ENCODE measurements around the gene NUDT11. TPM values are rescaled to one million over a fixed set of nuclear protein-coding genes. Genes with fewer than 3 reads are reported as not detected.
"Not testable (repeated sequence)": the region's sequence is repeated elsewhere in the genome, so short reads cannot be mapped to it uniquely, and the experiment has no call there.

NUDT11 gene
- 50.5 TPM for polyA plus RNA-seq (2013, experiment 1 of 4)
- 48.3 TPM for polyA plus RNA-seq (2013, experiment 2 of 4)
- 42.8 TPM for polyA plus RNA-seq (2013, experiment 3 of 4)
- polyA plus RNA-seq (2013, experiment 4 of 4), result 44.9 TPM

DNA sequence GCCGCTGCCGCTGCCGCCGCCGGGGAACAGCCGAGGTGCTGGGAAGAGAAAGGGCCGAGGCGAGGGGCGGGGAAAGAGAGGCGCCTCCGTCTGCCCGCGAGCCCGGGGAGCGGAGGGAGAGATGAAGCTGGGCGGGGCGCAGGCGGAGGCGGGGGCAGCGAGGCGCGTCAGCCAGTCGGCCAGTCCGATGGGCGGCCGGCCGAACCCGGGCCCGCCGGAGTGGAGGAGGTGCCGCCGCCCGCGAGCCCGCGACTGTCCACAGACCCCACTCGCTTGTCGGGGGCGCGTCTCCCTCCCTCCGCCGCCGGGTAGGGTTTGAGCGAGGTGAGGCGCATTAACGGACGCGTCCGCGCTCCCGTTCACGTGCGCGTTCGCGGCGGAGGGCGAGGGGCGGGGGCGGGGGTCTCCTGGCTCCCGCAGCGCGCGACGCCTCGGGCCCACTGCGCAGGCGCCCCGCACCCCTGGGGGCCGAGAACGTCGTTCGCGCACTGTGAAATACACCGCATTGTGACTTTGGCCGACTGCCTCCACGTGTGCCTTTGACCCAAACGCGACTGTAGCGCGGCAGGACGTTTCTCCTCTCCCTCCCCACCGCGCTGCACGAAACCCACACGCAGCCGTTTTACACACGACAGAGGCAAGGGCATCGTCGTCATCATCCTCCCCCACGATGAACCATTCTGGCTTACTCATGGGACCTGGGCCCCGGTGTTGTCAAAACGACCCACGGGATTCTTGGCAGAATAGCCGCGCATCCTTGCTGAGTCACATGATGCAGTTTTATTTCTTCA is at the start of gene NUDT11:
TSS of gene NUDT11 (minus strand) at position 92 of the 791 bp plus-strand sequence. CDS start 148 bp downstream, outside the sequence.
- Histone ChIP-seq H3K36me3 (ENCODE audit: control insufficient read depth, insufficient read depth, low read length) (no peaks in the 10 kb centered on the region), H3K4me1 (ENCODE audit: control insufficient read depth, insufficient read depth, low read length) (no peaks in the 10 kb centered on the region), H3K27ac (ENCODE audit: insufficient read depth, low read depth, low read length, poor library complexity, severe bottlenecking) (peak within 1 kb of the TSS; percentile 36), H3K9me3 (ENCODE audit: control insufficient read depth, low read length) (no peaks in the 10 kb centered on the region), H3K4me3 (ENCODE audit: insufficient read depth, low read depth, low read length) (peak within 1 kb of the TSS; percentile 51), H3K27me3 (ENCODE audit: control insufficient read depth, insufficient read depth, low read length, poor library complexity, severe bottlenecking) (no peaks in the 10 kb centered on the region)
- 1% methylated on average over 94 to 96 of the region's 96 CpGs for WGBS, 2 experiments

DNA sequence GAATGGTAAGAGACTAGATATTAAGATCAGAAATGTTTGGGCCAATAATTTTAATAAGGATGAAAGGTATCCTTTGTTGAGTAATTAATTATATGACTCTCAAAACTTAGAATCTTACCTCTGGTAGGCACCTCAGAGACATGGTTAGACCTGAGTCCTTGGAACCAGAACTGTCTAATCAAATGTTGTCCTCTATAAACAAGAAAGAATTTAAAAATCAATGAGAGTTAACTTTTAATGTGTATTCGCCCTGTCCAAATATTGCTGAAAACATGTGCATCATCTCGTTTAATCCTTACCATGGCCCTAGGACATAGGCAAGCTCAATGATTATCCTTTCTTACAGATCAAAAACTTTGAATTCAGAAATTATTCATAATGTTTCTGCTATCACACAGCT is 24.0 kb upstream of the NUDT11 start:
- no peaks in the 10 kb centered on the region for H3K9me3 ChIP-seq (ENCODE audit: control insufficient read depth, low read length)
- no peaks in the 10 kb centered on the region for H3K36me3 ChIP-seq (ENCODE audit: control insufficient read depth, insufficient read depth, low read length)
- no peak overlapping the region for H3K27ac ChIP-seq (ENCODE audit: insufficient read depth, low read depth, low read length, poor library complexity, severe bottlenecking)
- 90% methylated on average over 2 of the region's 2 CpGs for WGBS, 2 experiments
- H3K4me3 ChIP-seq (ENCODE audit: insufficient read depth, low read depth, low read length), result no peak overlapping the region
- no peaks in the 10 kb centered on the region for H3K27me3 ChIP-seq (ENCODE audit: control insufficient read depth, insufficient read depth, low read length, poor library complexity, severe bottlenecking)
- no peaks in the 10 kb centered on the region for H3K4me1 ChIP-seq (ENCODE audit: control insufficient read depth, insufficient read depth, low read length)

- not testable (repeated sequence) for H3K4me1 ChIP-seq (ENCODE audit: control insufficient read depth, insufficient read depth, low read length); H3K36me3 ChIP-seq (ENCODE audit: control insufficient read depth, insufficient read depth, low read length); H3K27ac ChIP-seq (ENCODE audit: insufficient read depth, low read depth, low read length, poor library complexity, severe bottlenecking); H3K4me3 ChIP-seq (ENCODE audit: insufficient read depth, low read depth, low read length); H3K27me3 ChIP-seq (ENCODE audit: control insufficient read depth, insufficient read depth, low read length, poor library complexity, severe bottlenecking); H3K9me3 ChIP-seq (ENCODE audit: control insufficient read depth, low read length)
- WGBS, 2 experiments, result 100% methylated on average over 1 of the region's 2 CpGs; no CpG with 5 or more reads in 1 of the 2 experiments
Observed at GRCh38 chrX:51519131-51519530, 22.7 kb upstream of the NUDT11 start.

DNA sequence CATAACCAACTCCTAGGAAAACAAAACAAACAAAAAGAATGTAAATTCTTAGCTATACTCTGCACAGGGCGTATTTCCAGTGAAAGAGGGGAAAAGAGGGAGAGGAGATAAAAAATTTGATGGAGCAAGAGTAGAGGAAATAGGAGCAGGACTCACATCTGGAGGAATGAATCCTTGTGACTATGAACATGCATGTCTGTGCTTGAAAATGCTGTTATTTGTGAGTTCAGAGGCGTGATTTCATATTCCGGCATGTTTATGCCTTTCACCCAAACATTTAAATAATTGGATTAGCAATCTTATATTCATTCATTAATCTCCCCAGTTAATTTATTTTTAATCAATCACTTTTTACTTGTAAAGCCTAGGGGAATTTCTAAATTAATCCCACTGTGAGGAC is 11.2 kb upstream of the NUDT11 start:
- no peaks in the 10 kb centered on the region for H3K9me3 ChIP-seq (ENCODE audit: control insufficient read depth, low read length)
- 82 to 93% methylated on average over 1 to 2 of the region's 3 CpGs for WGBS, 2 experiments
- no peaks in the 10 kb centered on the region for H3K4me1 ChIP-seq (ENCODE audit: control insufficient read depth, insufficient read depth, low read length)
- no peak overlapping the region for H3K27ac ChIP-seq (ENCODE audit: insufficient read depth, low read depth, low read length, poor library complexity, severe bottlenecking)
- no peaks in the 10 kb centered on the region for H3K36me3 ChIP-seq (ENCODE audit: control insufficient read depth, insufficient read depth, low read length)
- H3K4me3 ChIP-seq (ENCODE audit: insufficient read depth, low read depth, low read length), result no peak overlapping the region
- no peaks in the 10 kb centered on the region for H3K27me3 ChIP-seq (ENCODE audit: control insufficient read depth, insufficient read depth, low read length, poor library complexity, severe bottlenecking)

GRCh38 chrX:51495701-51496488 is 497 bp downstream of the NUDT11 start:
- H3K4me3 ChIP-seq (ENCODE audit: insufficient read depth, low read depth, low read length), result peak overlapping the region; percentile 51
- not testable (repeated sequence) for H3K4me1 ChIP-seq (ENCODE audit: control insufficient read depth, insufficient read depth, low read length); H3K27me3 ChIP-seq (ENCODE audit: control insufficient read depth, insufficient read depth, low read length, poor library complexity, severe bottlenecking); H3K36me3 ChIP-seq (ENCODE audit: control insufficient read depth, insufficient read depth, low read length); H3K9me3 ChIP-seq (ENCODE audit: control insufficient read depth, low read length)
- WGBS, 2 experiments, result 0% methylated on average over 25 to 42 of the region's 60 CpGs
- H3K27ac ChIP-seq (ENCODE audit: insufficient read depth, low read depth, low read length, poor library complexity, severe bottlenecking), result peak overlapping the region; percentile 36

DNA sequence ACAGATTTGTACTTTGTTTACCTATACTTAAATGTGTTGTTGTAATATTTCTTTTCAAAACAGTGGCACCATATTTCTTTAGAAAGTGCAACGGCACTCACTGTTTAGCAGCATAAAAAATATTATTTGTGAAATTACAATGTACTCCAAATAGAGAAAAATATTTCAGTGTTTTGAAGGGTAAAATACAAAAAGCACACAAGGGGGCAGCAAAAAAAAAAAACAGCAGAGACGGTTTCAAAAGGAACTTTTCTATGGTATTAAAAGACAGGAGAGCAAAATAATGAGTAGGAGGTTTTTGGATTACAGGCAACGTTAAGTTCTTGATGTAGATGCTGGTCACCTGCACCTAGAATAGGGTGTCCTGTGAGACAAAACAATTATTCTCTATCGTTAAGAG is 2.0 kb downstream of the NUDT11 start:
- Histone ChIP-seq H3K27ac (ENCODE audit: insufficient read depth, low read depth, low read length, poor library complexity, severe bottlenecking) (no peak overlapping the region), H3K36me3 (ENCODE audit: control insufficient read depth, insufficient read depth, low read length) (no peaks in the 10 kb centered on the region), H3K4me3 (ENCODE audit: insufficient read depth, low read depth, low read length) (peak overlapping the region; percentile 51), H3K27me3 (ENCODE audit: control insufficient read depth, insufficient read depth, low read length, poor library complexity, severe bottlenecking) (no peaks in the 10 kb centered on the region), H3K9me3 (ENCODE audit: control insufficient read depth, low read length) (no peaks in the 10 kb centered on the region), H3K4me1 (ENCODE audit: control insufficient read depth, insufficient read depth, low read length) (no peaks in the 10 kb centered on the region)
- WGBS, 2 experiments, result 5 to 27% methylated on average over 2 to 3 of the region's 4 CpGs

- 100% methylated on average over 1 to 2 of the region's 2 CpGs for WGBS, 2 experiments
Observed at GRCh38 chrX:51487960-51488267, 8.5 kb downstream of the NUDT11 start.

DNA sequence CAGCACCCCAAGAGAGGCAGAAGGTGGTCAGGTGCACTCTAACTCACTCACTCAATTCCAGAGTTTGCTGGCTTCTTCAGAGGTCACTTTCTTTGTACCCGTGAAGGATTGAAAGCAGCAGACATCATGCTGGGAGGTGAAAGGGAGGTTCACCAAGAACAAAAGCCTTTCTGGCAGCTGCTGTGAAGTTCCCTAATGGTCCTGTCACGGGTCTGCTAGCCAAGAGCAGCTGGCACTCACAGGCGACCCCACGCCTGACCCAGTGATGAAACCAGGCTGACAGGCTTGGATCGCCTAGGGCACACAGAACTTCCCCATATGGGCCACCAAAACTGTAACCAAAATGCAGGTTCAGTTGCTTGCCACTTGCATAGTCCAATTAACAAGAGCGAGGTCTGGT is 11.8 kb downstream of the NUDT11 start:
- WGBS, 2 experiments, result 50 to 55% methylated on average over 6 of the region's 6 CpGs
- Histone ChIP-seq H3K9me3 (ENCODE audit: control insufficient read depth, low read length) (no peaks in the 10 kb centered on the region), H3K27ac (ENCODE audit: insufficient read depth, low read depth, low read length, poor library complexity, severe bottlenecking) (peak overlapping the region; percentile 76)

More at GRCh38 chrX:51487960-51488267, 8.5 kb downstream of the NUDT11 start:
- no peaks in the 10 kb centered on the region for H3K9me3 ChIP-seq (ENCODE audit: control insufficient read depth, low read length)
- no peaks in the 10 kb centered on the region for H3K36me3 ChIP-seq (ENCODE audit: control insufficient read depth, insufficient read depth, low read length)
- peaks cover 4% of the 10 kb centered on the region for H3K4me1 ChIP-seq (ENCODE audit: control insufficient read depth, insufficient read depth, low read length)
- no peak overlapping the region for H3K4me3 ChIP-seq (ENCODE audit: insufficient read depth, low read depth, low read length)
- H3K27me3 ChIP-seq (ENCODE audit: control insufficient read depth, insufficient read depth, low read length, poor library complexity, severe bottlenecking), result no peaks in the 10 kb centered on the region
- no peak overlapping the region for H3K27ac ChIP-seq (ENCODE audit: insufficient read depth, low read depth, low read length, poor library complexity, severe bottlenecking)

GRCh38 chrX:51482411-51482810 is 14.0 kb downstream of the NUDT11 start:
- not testable (repeated sequence) for H3K36me3 ChIP-seq (ENCODE audit: control insufficient read depth, insufficient read depth, low read length); H3K27ac ChIP-seq (ENCODE audit: insufficient read depth, low read depth, low read length, poor library complexity, severe bottlenecking); H3K4me3 ChIP-seq (ENCODE audit: insufficient read depth, low read depth, low read length); H3K27me3 ChIP-seq (ENCODE audit: control insufficient read depth, insufficient read depth, low read length, poor library complexity, severe bottlenecking); H3K4me1 ChIP-seq (ENCODE audit: control insufficient read depth, insufficient read depth, low read length); H3K9me3 ChIP-seq (ENCODE audit: control insufficient read depth, low read length)
- WGBS, 2 experiments, result 100% methylated on average over 5 of the region's 5 CpGs

More for the DNA sequence above, 11.8 kb downstream of the NUDT11 start:
- no peaks in the 10 kb centered on the region for H3K36me3 ChIP-seq (ENCODE audit: control insufficient read depth, insufficient read depth, low read length)
- H3K4me3 ChIP-seq (ENCODE audit: insufficient read depth, low read depth, low read length), result no peak overlapping the region
- H3K27me3 ChIP-seq (ENCODE audit: control insufficient read depth, insufficient read depth, low read length, poor library complexity, severe bottlenecking), result no peaks in the 10 kb centered on the region
- H3K4me1 ChIP-seq (ENCODE audit: control insufficient read depth, insufficient read depth, low read length), result peaks cover 4% of the 10 kb centered on the region

DNA sequence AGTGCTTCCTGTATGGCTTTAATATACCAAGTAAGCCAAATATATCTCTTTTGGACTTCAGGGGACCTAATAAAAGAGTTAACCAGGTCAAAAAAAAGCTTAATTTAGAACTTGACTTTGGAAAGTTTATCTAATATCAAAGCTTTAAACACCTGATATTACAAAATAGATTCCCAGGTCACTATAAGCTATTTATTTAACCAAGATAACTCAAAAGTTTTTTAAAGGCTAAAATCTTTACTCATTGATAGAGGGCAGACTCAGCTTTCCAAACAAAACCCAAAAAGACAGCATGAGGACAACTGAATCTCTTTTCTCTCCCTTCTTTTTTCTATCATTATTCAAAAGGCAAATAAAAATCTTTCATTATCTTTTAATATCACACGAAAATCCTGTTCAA is 19.5 kb downstream of the NUDT11 start:
- Histone ChIP-seq H3K4me1 (ENCODE audit: control insufficient read depth, insufficient read depth, low read length) (no peaks in the 10 kb centered on the region), H3K27me3 (ENCODE audit: control insufficient read depth, insufficient read depth, low read length, poor library complexity, severe bottlenecking) (no peaks in the 10 kb centered on the region), H3K27ac (ENCODE audit: insufficient read depth, low read depth, low read length, poor library complexity, severe bottlenecking) (no peak overlapping the region), H3K36me3 (ENCODE audit: control insufficient read depth, insufficient read depth, low read length) (no peaks in the 10 kb centered on the region), H3K9me3 (ENCODE audit: control insufficient read depth, low read length) (no peaks in the 10 kb centered on the region), H3K4me3 (ENCODE audit: insufficient read depth, low read depth, low read length) (no peak overlapping the region)
- 80 to 100% methylated on average over 1 of the region's 1 CpG for WGBS, 2 experiments

Data from ectodermal cell (in vitro differentiated cells).